GM19467 (cell line): ENCODE results near the gene ADAMTS14.

Experiments used
- ATAC-seq: cut with Tn5 transposase; IDR thresholded peaks from one replicate; pipeline ENCODE4 v1.9.1; 2021; ENCODE audit warnings: mild to moderate bottlenecking, moderate library complexity; ENCODE audit not compliant: unreplicated experiment

ADAMTS14 gene

DNA sequence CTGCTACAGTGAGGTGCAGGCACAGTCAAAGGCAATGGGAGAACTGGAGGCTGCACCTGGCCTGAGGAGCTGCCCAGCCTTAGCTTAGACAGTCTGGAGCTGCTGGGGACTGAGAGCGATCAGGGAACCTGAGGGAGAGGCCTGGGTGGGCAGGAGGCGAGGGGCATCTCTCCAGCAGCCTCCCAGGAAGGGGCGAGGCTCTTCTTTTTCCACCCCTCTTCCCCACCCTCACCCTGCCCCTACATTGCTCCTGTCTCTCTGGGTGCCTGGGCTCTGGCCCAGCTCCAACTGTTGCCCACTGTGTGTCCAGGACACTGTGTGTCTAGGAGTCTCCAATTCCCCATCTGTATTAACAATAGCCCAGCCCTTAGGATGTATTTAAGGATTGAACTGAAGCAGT lies 76.0 kb downstream of the ADAMTS14 start:
- ATAC-seq, result no peak

DNA sequence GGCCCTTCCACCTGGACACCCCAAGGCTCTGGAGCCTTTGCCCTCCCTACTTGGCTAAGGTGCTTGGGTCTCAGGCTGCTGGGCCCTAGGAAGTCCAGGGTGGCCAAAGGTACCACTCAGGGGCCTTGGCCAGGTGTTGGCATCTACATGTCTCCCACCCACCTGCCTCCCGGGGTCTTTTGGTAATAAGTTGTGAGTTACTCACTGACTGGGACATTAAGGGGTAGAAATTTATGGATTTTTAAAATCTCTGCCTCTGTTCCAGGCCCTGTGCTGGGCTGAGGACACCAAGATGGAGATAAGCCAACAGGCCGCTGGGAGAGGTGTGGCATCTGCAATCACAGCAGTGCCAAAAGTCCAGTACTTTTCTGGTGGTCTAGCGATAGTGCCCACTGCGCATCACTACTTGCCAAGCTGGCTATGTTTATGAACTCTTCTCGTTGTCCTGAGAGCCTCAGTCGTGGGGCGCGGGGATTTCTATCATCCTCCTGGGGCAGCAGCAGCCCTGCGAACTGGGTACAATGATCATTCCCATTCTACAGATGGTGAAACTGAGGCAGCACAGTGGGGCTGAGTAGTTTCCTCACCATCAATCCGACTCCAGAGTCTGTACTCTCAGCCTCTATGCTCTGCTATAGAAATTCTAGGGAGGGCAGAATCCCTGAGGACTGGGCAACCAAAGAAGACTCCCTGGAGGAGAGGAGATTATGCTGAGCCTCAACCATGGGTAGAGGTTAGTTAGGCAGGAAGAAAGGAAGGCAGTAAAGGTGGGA lies 76.7 kb downstream of the ADAMTS14 start:
- no peak for ATAC-seq

DNA sequence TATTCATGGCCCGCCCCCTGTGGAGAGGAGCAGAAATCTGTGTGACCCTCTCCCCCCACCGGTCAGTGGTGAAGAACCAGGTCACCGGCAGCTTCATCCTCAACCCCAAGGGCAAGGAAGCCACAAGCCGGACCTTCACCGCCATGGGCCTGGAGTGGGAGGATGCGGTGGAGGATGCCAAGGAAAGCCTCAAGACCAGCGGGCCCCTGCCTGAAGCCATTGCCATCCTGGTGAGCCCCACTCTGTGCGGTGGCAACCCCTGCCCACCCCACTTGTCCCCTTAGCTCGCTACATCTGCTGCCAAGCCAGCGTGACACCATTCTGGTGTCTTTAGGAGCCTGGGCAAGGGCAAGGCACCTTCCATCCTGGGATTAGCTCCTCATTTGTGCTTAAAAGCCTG lies 77.5 kb downstream of the ADAMTS14 start:
- no peak for ATAC-seq

DNA sequence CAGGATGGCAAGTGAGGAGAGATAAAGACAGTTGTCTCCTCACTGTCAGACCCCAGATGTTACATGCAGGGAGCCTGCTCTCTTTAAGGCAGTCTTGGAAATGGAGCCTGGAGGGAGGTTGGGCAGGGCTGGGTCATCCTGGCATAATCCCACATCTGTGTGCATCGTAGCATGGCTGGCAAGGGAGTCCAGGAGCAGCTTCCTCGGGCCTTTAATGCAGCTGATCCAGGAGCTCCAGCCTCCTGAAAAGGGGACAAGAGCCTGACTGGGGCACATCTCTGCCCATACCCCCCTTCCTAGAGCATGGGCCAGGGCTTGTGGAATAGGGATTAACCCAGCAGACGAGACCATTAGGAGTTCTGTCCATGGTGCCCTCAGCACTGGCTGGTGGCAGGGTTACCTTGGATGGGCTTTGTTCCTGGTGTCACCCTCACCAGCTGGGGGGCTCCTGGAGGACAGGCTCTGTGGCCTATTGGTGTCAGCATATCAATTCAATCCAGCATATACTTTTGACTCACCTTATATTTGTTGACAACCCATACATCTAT lies 77.9 kb downstream of the ADAMTS14 start:
- no peak for ATAC-seq

DNA sequence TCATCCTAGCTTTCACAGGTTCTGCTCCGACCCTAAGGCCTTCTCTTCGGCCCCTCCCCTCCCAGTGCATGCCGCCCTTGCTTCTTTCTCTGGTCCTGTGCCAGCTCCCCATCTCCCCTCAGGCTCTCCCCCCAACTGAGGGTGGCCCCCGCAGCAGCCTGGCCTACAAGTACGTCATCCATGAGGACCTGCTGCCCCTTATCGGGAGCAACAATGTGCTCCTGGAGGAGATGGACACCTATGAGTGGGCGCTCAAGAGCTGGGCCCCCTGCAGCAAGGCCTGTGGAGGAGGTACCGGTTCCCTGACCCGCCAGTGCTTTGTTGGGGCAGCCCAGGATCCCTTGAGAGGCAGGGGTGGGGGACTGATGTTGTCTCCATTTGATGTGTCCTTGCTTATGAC lies 79.0 kb downstream of the ADAMTS14 start:
- no peak for ATAC-seq

DNA sequence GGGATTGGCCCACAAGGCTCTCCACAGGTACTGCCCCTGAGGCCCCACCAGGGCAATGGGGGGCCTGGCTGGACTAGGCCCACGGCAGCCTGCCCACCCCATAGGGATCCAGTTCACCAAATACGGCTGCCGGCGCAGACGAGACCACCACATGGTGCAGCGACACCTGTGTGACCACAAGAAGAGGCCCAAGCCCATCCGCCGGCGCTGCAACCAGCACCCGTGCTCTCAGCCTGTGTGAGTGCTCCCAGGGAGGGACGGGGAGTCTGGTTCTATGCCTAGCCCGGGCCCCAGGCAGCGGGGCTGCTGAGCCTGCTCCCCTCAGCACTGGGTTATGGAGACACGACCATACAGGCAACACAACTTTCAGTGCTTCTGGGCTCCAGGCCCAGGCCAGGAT lies 79.7 kb downstream of the ADAMTS14 start:
- ATAC-seq, result no peak

DNA sequence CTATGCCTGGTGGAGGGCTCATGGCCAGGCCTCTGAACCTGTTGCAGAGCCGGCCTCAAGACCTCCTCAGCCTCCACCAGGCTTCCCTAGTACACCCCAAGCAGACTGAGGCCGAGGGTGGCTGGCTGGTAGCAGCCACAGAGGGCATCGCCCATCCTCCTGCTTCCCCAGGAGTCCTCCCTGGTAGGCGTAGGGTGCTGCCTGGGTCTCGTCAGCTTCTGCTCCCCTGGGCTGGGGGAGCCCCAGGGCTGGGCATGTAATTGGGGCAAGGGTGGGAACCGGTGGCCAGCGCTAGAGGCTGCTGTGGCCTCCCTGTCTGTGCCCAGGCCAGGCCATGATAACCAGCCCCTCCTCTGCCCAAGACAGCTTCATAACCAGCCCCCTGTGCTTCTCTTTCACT lies 80.3 kb downstream of the ADAMTS14 start:
- ATAC-seq, result no peak

DNA sequence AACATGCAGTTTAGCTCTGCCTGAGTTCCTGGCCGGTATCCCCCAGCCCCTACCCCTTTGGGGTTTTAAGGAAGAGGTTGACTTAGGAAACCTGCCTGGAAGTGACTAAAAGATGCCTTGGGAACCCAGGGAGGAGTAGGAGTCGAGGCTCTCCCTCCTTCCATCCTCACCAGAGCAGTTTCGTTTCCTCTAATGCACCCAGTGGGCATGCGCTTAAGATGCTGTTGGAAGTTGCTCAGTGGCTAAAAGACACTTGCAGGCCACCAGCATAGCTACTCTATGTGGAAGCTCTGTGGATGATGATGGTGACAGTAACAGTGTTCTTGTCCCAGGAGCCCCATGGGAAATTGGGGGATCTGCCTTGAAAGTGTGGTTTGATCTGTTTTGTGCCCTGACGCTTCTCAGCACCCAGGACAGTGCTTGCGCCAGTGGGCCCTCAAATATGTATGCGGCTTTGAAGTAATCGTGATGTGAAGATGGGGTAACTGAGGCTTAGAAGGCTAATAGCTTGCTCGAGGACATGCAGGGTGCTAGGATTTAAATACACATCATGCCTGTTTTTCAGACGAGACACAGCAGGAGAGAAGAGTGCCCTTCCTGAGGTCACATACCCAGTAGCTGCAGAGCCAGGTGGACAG lies 80.8 kb downstream of the ADAMTS14 start:
- ATAC-seq, result no peak

DNA sequence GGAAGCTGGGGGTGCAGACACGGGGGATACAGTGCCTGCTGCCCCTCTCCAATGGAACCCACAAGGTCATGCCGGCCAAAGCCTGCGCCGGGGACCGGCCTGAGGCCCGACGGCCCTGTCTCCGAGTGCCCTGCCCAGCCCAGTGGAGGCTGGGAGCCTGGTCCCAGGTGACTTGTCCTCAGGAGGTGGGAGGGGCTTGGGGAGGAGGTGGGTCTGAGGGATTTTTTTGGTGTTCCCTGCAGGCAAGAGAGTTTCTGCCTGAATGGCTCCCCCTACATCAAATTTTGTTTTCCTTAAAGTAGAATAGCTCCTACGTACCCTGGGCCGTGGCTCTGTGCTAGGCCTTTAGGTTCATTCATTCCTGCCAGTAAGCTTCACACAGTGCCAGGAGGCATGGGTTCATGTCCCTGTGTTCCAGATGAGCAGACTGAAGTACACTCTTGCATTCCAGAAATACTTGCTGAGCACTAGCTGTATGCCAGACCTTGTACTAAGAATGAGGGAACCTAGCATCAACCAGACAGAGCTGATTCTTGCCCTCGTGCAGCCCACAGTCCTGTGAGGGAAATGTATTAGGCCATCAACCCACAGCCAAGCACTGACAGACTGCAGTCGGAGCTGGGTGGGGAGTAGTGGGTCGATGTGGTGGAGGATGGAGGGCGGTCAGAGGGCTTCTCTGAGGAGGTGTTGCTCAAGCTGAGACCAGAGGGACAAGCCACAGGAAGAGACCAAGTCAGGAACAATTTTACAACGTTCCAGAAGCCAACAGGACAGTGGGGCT lies 81.7 kb downstream of the ADAMTS14 start:
- ATAC-seq, result no peak

DNA sequence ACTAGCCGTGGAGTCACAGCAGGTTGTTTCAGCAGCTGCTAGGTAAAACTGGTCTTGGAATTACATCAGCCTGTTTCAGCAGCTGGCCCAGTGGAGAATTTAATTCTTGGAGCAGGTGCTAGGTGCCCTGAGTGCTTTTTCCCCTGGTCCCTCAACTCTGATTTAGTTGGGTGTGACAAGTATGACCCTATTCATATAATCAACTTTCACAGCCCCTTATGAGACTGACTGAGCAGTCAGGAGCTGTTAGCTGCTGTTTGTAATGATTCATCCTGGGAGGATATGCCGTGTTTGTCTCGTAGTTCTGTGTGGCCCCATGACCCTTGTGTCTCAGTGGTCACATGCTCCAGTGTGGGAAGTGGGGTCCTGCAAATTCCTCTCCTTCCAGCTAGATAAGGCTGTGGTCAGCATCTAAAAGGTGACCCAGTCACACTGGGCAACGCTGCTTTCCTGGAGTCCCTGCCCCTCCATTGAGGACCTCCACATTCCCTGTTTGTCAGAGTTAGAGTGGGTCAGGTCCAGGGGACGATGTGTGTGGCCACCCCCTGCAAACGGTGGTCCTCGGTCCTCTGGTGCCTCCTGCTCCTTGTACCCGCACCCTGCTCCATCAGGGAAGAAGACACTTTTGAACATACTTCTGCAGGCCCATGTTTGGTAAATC lies 84.5 kb downstream of the ADAMTS14 start:
- ATAC-seq, result no peak

DNA sequence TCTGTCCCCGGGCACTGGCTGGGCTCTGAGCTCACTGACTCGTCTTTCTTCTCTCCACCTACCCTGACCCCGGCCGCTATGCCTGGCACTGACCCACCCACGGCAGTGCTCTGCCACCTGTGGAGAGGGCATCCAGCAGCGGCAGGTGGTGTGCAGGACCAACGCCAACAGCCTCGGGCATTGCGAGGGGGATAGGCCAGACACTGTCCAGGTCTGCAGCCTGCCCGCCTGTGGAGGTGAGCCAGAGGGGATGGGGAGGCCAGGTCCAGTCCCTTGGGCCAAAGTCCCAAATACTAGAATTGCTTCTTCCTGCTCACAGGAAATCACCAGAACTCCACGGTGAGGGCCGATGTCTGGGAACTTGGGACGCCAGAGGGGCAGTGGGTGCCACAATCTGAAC lies 85.5 kb downstream of the ADAMTS14 start:
- ATAC-seq, result no peak

DNA sequence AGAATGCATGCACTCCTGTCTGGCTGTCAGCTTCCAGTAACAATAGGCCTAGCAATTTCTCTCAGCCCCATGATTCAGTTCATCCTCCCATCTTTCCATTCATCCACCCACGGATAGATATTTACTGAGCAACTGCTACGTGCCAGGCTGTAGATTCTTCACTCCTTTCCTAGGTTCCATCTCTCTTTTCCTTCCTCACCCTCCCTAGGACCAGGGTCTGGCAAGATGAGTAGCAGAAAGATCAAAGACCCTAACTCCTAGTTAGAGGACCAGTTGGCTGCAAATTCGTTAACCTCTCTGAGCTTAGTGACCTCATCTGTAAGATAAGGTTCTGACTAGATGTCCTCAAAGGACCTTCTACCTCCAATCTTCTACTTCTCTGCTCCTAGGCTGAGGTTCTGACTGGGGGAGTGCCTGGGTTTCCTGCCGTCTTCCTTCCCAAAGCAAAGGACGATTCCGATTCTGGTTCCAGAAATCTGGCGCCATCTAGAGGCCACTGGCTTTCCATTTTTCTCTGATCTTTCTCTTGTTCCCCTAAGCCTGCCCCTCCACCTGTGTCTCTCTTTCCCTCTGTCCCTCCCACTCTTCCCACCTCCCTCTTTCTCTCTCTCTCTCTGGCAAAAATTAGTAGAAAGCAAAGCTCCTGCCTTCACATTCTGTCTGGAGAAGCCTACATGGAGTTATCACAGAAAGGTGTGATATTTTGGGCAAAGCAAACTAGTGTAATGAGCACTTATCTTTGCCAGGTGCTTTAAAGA lies 86.6 kb downstream of the ADAMTS14 start:
- no peak for ATAC-seq

DNA sequence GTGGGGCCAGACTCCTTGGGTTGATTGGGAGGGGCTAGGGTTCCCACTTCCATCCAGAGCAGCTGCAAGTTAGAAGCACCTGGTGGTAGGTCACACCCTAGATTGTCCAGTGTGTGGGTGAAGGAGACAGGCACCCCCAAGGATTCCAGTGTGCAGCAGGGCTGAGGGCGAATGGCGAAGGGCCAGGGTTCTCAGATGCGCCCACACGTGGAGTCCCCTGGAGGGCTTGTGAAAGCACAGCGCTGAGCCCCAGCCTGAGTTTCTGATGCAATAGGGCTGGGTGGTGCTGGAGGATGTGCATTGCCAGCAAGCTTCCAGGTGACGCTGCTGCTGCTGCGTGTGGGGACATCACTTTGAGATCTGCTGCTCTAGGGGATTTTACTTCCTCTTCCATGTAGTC lies 87.5 kb downstream of the ADAMTS14 start:
- ATAC-seq, result no peak

DNA sequence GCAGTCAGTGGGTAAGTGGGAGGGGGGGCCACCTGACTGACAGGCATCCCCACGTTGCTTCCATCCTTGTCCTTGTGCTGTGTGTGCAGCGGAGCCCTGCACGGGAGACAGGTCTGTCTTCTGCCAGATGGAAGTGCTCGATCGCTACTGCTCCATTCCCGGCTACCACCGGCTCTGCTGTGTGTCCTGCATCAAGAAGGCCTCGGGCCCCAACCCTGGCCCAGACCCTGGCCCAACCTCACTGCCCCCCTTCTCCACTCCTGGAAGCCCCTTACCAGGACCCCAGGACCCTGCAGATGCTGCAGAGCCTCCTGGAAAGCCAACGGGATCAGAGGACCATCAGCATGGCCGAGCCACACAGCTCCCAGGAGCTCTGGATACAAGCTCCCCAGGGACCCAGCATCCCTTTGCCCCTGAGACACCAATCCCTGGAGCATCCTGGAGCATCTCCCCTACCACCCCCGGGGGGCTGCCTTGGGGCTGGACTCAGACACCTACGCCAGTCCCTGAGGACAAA lies 88.0 kb downstream of the ADAMTS14 start:
- no peak for ATAC-seq

DNA sequence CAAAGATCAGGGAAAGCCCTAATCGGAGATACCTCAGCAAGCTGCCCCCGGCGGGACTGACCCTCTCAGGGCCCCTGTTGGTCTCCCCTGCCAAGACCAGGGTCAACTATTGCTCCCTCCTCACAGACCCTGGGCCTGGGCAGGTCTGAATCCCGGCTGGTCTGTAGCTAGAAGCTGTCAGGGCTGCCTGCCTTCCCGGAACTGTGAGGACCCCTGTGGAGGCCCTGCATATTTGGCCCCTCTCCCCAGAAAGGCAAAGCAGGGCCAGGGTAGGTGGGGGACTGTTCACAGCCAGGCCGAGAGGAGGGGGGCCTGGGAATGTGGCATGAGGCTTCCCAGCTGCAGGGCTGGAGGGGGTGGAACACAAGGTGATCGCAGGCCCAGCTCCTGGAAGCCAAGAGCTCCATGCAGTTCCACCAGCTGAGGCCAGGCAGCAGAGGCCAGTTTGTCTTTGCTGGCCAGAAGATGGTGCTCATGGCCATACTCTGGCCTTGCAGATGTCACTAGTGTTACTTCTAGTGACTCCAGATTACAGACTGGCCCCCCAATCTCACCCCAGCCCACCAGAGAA lies 88.8 kb downstream of the ADAMTS14 start:
- ATAC-seq, result no peak

DNA sequence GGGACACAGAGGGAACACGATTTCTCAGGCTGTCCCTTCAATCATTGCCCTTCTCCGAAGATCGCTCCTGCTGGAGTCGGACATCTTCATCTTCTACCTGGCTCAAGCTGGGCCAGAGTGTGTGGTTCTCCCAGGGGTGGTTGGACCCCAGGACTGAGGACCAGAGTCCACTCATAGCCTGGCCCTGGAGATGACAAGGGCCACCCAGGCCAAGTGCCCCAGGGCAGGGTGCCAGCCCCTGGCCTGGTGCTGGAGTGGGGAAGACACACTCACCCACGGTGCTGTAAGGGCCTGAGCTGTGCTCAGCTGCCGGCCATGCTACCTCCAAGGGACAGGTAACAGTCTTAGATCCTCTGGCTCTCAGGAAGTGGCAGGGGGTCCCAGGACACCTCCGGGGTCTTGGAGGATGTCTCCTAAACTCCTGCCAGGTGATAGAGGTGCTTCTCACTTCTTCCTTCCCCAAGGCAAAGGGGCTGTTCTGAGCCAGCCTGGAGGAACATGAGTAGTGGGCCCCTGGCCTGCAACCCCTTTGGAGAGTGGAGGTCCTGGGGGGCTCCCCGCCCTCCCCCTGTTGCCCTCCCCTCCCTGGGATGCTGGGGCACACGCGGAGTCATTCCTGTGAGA lies 89.5 kb downstream of the ADAMTS14 start:
- ATAC-seq, result no peak

DNA sequence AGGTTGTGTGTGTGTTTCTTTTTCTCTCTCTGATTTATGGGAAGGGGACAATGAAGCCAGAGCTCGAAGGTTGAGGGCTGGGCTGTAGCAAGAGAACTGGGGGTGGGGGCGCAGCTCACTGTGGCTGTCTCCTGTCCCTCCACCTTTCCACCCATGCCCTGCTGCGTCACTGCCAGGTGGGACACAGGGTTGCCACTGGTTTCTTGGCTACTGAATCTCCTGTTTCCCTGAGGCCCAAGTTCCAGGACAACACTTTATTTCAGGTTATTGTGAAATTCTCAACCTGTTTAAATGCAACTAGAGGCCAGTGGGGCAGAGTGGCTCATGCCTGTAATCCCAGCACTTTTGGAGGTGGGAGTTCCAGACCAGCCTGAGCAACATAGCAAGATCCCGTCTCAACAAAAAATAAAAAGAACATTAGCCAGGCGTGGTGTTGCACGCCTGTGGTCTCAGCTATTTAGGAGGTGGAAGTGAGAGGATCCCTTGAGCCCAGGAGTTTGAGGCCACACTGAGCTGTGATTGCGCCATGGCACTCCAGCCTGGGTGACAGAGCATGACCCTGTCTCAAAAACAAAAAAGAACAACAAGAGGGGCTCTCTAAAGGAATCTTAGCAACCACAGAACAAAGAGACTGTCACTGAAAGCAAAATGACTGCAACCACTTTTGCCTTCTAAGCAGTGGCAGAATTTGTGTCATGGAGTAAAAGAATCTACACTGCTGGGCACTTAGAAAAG lies 90.3 kb downstream of the ADAMTS14 start:
- ATAC-seq, result no peak

DNA sequence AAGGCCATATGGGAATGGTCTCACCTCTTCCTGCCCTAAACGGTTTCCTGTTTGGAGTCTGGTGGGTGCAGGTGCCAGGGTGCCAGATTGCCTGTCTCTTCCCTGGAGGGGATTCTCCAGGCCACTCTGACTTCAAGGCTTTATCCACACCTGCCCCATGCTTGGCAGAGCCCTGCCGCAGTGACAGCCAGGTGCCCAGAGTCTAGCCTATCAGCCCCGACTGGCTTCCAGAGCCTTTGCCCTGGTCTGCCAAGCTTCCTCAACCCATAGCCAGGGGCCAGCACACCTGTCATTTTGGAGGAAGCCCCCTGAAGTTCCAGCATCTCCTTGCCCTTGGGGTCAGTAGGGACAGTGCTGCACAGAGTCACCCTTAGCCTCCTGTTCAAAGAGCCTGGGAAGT lies 91.3 kb downstream of the ADAMTS14 start:
- no peak for ATAC-seq
